GM21515 (cell line): Measurements from ENCODE around the gene ITGB4.

Source experiments
- ATAC-seq: cut with Tn5 transposase; IDR thresholded peaks from one replicate; pipeline ENCODE4 v1.9.1; 2021; ENCODE audit not compliant: unreplicated experiment

ITGB4 gene

DNA sequence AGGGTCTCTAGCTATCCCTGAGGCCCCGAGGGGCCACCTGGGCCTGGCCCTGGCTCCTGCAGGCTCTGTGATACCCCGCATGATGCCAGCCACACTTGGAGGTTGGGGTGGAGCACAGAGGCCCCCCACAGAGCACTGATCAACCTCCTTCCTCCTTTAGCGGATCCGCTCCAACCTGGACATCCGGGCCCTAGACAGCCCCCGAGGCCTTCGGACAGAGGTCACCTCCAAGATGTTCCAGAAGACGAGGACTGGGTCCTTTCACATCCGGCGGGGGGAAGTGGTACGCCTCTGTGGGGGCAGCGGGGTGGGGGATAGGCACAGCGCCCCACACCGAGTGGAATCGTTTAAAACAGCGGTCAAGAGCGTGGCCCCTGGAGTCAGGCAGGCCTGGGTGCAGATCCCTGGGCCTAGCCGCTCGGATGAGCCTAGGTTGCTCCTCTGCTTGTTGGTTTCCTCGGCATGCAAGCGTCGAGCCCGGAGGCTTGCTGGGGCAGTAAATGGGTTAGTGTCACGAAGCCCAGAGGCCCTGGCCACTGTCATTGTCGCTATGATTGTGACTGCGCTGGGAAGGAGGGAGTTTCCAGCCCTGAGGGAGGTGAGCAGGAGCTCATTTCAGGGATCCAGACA is 9.9 kb downstream of the ITGB4 start:
- ATAC-seq: no peak

DNA sequence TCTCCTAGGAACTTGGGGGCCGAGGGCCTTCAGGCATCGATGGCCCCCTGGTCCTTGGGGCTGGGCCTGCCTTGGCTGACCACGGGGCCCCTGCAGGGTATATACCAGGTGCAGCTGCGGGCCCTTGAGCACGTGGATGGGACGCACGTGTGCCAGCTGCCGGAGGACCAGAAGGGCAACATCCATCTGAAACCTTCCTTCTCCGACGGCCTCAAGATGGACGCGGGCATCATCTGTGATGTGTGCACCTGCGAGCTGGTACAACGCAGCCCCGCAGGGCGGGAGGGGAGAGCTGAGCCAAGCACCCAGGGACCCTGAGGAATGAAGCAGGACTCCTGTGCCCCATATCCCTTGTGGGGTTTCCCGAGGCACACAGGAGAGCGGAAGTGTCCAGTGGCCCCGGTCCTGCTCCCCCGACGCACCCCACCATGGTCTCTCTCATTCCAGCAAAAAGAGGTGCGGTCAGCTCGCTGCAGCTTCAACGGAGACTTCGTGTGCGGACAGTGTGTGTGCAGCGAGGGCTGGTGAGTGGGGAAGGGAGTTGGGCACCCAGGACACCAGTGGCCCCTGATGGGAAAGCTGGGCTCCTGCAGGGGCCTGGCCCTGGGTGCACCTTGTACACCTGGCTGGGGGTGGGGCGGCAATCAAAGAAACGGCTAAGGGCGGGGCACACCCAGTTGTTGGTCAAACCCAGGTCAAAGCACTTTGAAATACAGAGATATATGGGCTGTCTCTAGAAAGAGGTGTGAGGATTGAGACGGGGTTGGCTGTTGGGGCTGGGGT is 10.6 kb downstream of the ITGB4 start:
- ATAC-seq: no peak

DNA sequence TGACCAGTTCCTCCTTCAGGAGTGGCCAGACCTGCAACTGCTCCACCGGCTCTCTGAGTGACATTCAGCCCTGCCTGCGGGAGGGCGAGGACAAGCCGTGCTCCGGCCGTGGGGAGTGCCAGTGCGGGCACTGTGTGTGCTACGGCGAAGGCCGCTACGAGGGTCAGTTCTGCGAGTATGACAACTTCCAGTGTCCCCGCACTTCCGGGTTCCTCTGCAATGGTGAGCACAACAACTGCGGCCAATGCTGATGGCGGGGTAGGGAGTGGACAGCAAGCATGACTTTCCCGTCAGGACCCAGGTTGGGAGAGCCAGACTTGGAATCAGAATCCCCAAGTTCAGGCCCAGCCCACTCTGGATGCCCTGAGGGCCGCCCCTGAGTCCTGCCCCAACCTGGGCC is 12.2 kb downstream of the ITGB4 start:
- ATAC-seq: no peak

DNA sequence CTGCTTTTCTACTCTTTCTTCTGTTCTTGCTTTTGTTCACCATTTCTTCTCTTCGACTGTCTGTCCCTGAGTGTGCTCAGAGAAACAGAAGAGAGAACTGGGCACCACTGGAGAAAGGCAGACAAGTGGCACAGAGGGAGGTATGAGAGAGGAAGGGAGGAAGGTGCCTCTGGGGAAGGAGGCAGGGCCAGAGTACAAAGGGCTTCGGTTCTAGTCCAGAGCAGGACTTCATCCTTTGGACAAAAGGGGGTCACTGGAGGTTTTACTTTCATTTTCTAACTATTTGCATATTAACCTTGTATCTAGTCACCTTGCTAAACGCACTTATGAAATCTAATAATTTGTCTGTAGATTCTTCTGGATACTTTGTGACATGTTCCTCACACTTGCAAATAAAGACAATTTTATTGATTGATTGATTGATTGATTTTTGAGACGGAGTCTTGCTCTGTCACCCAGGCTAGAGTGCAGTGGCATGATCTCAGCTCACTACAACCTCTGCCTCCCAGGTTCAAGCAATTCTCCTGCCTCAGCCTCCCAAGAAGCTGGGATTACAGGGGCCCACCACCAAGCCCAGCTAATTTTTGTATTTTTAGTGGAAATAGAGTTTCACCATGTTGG is 13.5 kb downstream of the ITGB4 start:
- no peak for ATAC-seq

DNA sequence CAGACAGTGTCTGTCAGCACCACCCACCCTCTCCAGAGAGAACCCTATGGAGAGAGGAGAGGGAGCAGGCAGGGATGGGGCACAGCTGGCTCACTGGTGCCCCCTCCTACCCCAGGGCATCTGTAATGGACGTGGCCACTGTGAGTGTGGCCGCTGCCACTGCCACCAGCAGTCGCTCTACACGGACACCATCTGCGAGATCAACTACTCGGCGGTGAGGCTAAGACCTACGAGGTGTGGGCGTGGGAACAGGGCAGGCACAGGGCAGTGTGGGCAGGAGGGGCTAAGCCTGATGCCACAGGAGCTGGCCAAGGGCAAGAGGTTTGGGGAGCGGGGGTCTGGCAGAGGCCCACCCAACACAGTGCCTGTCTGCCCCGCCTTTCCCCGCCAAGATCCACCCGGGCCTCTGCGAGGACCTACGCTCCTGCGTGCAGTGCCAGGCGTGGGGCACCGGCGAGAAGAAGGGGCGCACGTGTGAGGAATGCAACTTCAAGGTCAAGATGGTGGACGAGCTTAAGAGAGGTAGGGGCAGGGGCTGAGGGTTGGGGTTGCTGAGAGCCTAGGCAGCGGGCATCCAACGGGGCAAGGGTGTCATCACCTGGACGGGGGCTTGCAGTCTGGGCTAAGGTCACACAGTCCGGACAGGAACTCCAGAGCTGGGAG is 15.0 kb downstream of the ITGB4 start:
- ATAC-seq: no peak

DNA sequence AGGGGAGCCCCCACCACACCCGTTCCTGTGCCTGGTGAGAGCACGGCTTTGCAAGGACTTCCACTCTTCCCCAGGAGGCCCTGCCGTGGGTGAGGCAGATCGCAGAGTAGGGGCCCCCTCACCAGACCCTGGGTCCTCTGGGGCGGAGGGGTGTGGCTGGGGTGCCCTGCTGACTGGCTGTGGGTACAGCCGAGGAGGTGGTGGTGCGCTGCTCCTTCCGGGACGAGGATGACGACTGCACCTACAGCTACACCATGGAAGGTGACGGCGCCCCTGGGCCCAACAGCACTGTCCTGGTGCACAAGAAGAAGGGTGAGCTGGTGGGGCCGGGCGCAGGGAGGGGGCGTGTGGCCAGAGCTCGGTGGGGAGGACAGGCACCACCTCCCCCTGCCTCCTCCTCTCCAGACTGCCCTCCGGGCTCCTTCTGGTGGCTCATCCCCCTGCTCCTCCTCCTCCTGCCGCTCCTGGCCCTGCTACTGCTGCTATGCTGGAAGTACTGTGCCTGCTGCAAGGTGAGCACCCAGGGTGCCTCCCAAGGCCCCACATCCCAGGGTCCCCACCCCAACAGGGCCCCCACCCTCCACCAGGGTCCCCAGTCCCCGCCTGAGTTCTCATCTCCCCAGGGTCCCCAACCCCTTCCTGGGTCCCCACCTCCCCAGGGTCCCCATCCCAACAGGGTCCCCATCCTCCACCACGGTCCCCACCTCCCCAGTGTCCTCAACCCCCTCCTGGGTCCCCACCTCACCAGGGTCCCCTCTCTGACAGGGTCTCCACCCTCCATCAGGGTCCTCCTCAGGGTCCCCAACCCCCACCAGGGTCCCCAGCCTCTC is 16.1 kb downstream of the ITGB4 start:
- no peak for ATAC-seq

DNA sequence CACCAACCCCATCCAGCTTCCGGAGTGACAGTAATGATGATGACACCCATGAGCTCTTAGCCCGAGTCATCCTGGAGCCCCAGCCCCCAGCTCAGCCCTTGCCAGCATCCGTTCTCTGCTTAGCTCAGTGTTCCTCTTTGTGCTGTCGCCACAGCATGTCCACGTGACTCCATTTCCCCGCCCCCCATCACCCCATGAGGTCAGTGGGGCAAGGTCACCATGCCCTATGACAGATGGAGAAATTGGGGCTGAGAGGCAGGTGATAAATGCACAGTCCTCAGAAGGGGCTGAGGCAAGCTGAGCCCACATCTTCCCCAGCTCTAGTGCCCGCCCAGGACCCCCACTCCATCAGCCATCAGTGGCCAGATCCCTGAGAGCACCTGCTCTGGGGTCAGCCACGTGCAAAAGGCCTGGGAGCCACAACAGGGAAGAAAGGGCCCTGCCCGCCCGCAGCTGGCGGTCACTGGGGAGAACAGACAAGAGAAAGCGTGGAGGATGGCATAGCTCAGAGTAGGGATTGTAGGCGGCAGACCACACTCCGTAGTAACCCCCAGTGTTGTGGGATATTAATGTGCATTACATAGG is 17.1 kb downstream of the ITGB4 start:
- no peak for ATAC-seq

DNA sequence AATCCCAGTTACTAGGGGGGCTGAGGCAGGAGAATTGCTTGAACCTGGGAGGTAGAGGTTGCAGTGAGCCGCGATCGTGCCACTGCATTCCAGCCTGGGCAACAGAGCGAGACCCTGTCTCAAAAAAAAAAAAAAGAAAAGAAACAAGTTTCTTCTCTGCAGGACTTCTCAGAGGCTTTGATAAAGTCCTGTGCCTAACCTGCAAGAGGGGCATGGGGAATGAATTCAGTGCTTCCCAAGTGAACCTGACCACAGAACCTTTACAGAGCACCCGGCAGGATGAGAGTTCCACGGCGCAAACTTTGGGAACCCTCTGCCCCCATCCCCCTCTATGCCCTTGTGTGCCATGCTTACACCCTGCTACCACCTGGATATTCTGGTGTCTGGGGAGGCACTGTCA is 17.9 kb downstream of the ITGB4 start:
- no peak for ATAC-seq

DNA sequence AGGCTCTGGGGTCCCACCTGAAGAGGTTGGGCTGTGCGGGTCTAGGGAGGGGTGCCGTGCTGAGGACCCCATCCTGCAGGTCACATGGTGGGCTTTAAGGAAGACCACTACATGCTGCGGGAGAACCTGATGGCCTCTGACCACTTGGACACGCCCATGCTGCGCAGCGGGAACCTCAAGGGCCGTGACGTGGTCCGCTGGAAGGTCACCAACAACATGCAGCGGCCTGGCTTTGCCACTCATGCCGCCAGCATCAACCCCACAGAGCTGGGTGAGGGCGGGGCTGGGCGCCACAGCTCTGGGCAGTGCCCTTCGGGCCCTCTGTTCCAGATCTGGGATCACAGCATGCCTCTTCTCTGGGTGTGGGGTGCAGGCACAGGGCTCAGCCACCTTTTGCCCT is 18.5 kb downstream of the ITGB4 start:
- no peak for ATAC-seq

DNA sequence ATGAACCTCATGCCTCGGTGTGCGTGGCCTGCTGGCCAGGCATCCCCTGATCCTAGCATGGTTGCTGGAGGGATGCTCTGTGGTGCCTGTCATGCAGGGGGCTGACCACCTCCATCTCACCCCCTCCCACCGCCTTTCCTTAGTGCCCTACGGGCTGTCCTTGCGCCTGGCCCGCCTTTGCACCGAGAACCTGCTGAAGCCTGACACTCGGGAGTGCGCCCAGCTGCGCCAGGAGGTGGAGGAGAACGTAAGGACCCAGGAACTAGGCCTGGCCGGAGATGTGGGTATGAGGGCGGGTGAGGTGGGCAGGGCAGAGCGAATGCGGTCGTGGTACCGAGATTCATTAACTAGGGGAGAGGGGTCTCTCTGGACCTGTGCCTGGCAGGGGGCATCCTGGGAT is 19.0 kb downstream of the ITGB4 start:
- ATAC-seq: no peak

DNA sequence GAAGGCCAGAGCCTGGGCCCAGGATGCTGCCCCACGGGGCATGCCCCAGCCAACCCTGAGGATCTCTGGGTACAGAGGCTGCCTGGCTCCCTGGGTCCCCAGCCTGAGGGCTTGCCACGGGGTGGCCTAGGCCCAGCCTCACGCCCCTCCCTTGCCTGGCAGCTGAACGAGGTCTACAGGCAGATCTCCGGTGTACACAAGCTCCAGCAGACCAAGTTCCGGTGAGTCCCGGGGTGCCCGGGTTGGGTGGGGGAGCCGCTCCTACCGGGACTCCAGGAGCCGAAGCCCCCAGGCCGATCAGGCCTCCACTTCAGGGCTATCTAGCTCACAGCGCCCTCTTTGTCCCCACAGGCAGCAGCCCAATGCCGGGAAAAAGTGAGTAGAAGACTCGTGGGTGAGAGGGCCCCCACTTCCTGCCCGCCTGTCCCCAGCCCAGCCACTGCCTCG is 19.4 kb downstream of the ITGB4 start:
- ATAC-seq: no peak

DNA sequence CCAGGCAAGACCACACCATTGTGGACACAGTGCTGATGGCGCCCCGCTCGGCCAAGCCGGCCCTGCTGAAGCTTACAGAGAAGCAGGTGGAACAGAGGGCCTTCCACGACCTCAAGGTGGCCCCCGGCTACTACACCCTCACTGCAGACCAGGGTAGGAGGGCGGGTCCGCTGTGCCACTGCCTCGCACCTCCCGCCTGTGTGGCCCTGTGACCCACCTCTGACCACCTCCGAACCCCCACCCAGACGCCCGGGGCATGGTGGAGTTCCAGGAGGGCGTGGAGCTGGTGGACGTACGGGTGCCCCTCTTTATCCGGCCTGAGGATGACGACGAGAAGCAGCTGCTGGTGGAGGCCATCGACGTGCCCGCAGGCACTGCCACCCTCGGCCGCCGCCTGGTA is 21.1 kb downstream of the ITGB4 start:
- no peak for ATAC-seq

DNA sequence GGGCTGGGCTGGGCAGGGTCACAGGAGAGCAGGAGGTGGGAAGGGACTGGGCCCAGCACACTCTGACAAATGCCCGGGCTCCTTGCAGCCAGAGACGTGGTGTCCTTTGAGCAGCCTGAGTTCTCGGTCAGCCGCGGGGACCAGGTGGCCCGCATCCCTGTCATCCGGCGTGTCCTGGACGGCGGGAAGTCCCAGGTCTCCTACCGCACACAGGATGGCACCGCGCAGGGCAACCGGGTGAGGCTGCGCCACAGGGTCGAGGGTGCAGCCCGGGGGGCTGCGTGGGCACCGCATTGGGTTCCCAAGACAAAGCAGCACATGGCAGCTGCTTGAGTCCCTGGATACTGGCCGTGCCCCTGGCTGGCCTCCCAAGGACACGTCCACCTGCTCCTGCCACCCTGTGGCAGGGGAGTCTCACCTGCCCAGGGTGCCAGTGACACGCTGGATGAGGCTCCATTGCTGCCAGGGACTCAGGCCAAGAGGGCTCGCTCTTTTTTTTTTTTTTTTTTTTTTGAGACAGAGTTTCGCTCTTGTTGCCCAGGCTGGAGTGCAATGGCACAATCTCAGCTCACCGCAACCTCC is 22.5 kb downstream of the ITGB4 start:
- no peak for ATAC-seq

DNA sequence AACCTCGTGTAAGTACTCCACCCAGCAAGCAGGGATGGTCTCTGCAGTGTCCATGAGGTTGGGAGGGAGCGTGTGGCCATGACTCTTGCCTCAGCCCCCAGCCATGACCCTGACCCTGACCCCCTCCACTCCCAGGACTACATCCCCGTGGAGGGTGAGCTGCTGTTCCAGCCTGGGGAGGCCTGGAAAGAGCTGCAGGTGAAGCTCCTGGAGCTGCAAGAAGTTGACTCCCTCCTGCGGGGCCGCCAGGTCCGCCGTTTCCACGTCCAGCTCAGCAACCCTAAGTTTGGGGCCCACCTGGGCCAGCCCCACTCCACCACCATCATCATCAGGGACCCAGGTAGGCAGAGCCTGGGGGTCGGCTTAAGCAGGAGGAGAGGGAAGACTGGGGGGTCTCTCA is 27.4 kb downstream of the ITGB4 start:
- ATAC-seq: no peak

DNA sequence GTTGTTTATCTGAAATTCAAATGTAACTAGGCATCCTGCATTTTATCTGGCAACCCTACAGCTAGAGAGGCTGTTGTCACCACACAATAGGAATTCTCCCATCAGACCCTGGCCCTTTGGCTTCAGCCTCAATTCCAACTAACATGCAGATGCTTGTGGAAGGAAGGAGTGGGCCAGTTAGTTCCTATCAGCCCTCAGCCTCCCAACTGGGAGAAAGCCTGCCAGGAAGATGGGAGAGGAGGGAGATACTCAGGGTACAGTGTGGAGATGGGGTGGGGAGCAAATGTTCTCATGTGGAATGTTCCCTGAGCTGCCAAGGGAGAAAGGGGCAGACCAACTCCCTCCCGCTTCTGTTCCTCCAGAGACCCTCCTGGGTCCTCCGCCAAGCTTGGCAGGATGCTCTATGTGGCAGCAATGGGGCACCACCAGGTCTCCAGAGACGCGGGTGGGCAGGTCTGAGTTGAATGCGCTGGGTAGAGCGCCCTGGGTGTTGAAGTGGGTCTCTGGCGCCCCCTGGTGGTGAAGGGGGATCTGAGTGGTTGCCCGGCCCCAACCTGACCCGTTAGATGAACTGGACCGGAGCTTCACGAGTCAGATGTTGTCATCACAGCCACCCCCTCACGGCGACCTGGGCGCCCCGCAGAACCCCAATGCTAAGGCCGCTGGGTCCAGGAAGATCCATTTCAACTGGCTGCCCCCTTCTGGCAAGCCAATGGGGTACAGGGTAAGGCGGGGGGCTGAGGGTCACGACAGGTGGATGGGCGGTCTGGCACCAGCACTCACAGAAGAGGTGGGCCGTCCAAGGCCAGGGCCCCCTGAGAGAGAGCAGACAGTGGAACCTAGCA is 28.5 kb downstream of the ITGB4 start:
- ATAC-seq: no peak

DNA sequence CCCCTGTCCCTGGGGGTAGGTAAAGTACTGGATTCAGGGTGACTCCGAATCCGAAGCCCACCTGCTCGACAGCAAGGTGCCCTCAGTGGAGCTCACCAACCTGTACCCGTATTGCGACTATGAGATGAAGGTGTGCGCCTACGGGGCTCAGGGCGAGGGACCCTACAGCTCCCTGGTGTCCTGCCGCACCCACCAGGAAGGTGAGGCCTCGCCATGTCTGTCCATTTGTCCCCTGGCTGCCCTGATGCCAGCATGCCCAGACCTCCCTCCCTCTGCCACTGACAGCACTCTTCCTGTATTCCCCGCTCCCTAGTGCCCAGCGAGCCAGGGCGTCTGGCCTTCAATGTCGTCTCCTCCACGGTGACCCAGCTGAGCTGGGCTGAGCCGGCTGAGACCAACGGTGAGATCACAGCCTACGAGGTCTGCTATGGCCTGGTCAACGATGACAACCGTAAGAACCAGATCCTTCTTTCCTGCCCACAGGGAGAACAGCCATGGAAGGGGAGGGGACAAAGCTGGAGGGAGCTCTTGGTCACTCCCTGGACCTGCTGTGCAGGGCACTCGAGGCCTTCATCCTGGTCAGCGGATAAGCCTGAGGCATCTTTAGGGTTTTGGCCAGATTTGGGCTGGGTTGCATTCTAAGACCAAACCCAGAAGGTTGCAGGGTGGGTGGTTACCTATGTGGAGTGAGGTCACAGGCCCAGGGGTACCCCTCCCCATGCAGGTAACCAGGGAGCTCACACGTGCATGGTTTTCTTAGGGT is 29.6 kb downstream of the ITGB4 start:
- ATAC-seq: no peak

DNA sequence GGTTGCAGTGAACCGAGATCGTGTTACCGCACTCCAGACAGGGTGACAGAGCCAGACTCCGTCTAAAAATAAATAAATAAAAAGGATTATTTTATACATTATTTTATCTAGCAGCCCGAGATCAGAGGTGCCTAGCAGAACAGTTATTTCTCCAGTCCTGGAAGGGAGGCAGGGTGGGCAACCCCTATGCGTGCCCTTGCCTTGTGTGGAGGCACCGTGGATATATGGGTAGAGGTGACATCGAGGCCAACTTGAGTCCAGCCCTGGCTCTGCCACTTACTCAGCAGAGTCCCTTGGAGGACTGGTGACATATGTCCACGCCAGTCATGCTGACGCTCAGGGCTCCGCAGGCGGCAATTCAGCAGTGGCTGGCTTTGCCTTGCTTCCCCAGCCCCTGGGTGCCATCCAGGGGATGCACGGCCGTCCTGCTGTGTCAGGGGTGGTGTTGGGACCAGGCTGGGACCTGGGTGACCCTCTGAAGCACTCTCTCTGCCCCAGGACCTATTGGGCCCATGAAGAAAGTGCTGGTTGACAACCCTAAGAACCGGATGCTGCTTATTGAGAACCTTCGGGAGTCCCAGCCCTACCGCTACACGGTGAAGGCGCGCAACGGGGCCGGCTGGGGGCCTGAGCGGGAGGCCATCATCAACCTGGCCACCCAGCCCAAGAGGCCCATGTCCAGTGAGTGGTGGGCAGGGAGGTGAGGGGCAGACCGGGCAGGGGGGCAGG is 30.6 kb downstream of the ITGB4 start:
- ATAC-seq: no peak

DNA sequence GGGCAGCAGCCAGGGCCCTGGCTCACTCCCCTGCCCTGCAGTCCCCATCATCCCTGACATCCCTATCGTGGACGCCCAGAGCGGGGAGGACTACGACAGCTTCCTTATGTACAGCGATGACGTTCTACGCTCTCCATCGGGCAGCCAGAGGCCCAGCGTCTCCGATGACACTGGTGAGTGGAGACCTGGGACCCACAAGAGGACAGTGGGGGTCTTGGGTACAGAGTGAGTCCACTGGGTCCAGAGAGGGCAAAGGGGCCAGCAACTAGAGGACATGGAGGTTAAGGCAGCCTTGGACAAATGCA is 31.1 kb downstream of the ITGB4 start:
- ATAC-seq: no peak
